SH-SY5Y (cell line): ENCODE results near the gene GGT5.

Experiments
- GATA2 ChIP-seq: IDR thresholded peaks from 2 replicates; pipeline ENCODE4 v1.6.1; 2011; ENCODE audit warnings: mild to moderate bottlenecking, low read depth, low read length
- GATA3 ChIP-seq: IDR thresholded peaks from 2 replicates; pipeline ENCODE4 v1.6.1; 2011; ENCODE audit warnings: low read depth, mild to moderate bottlenecking, low read length, moderate library complexity

GGT5 gene

GRCh38 chr22:24171822-24172221, 73.1 kb downstream of the GGT5 start:
- TF ChIP-seq GATA2 (no peak), GATA3 (no peak)

- no peak for TF ChIP-seq GATA2
- TF ChIP-seq GATA3 = no peak
Observed at GRCh38 chr22:24170632-24171031, 74.2 kb downstream of the GGT5 start.

DNA sequence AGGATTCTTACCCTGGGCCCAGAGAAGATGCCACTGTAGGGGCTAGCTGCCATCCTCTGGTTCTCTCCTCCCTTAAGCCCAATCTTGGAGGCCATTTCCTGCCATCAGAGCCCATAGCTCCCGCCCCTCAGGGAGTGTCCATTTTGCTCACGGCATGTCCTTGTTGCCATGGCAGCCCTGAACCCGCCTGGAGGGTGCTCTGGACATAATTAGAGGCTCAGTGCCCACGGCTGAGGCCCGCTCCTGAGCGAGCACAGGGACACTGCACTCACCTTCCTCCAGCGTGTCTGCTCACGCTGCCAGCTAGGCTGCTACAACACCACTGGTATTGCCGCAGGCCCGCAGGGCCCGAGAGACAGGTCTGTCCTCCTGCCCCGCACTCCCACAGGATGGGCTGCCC, 74.7 kb downstream of the GGT5 start:
- TF ChIP-seq GATA2 (no peak), GATA3 (no peak)
